Measurements from ENCODE around the gene BRD3. TPM values are rescaled to one million over a fixed set of nuclear protein-coding genes. Genes with fewer than 3 reads are reported as not detected.

The BRD3 gene
- total RNA-seq, 1 experiment from 2014 or later = 63.1 TPM

GRCh38 chr9:134050726-134051125 lies 17.1 kb downstream of the BRD3 start:
- no peaks in the 10 kb centered on the region for H3K27me3 Mint-ChIP-seq (ENCODE audit: low read depth)
- H3K4me2 ChIP-seq (ENCODE audit: insufficient read depth, insufficient read length, low read length) = no peak overlapping the region
- no peak overlapping the region for H2BK12ac ChIP-seq (ENCODE audit: insufficient read length, low read depth, low read length)
- no peak overlapping the region for H4K91ac ChIP-seq (ENCODE audit: insufficient read length, low read depth, low read length)
- H3K79me1 ChIP-seq (ENCODE audit: insufficient read depth, low read depth, low read length, poor library complexity, severe bottlenecking) = no peaks in the 10 kb centered on the region
- H3K27ac Mint-ChIP-seq = no peak overlapping the region
- H3K4me3 Mint-ChIP-seq = no peak overlapping the region
- no peaks in the 10 kb centered on the region for H3K9me3 Mint-ChIP-seq
- H3K14ac ChIP-seq (ENCODE audit: insufficient read depth, low read length) = no peak overlapping the region
- no peak overlapping the region for H4K5ac ChIP-seq (ENCODE audit: insufficient read length, low read depth, low read length)
- H3K4ac ChIP-seq (ENCODE audit: low read depth, low read length) = no peak overlapping the region
- no peak overlapping the region for H3K9ac ChIP-seq (ENCODE audit: extremely low read depth, insufficient read length, low read length)
- no peak overlapping the region for H3K18ac ChIP-seq (ENCODE audit: insufficient read length, low read depth, low read length)
- H3K27ac ChIP-seq (ENCODE audit: insufficient read length, low read depth, low read length) = no peak overlapping the region
- no peak overlapping the region for H2AFZ ChIP-seq (ENCODE audit: low read length)
- H3T11ph ChIP-seq (ENCODE audit: low read length) = no peak overlapping the region
- no peaks in the 10 kb centered on the region for H3K23me2 ChIP-seq (ENCODE audit: insufficient read length, low read depth, low read length, poor library complexity, severe bottlenecking)
- no peak overlapping the region for H4K8ac ChIP-seq (replicated peaks; ENCODE audit: insufficient read length, low read depth, low read length)
- H3K36me3 Mint-ChIP-seq (ENCODE audit: insufficient read depth in 1 of 3, low read depth in 3 of 3) = peaks cover 18 to 61% (median 60%) of the 10 kb centered on the region in 3 experiments; a peak in 6 of 7 replicates
- no peak for DNase-seq
- peaks cover 4% of the 10 kb centered on the region; the same call in 1 of the 2 replicates for H3K79me2 ChIP-seq (ENCODE audit: insufficient read depth, low read length)
- H3K23ac ChIP-seq (ENCODE audit: insufficient read length, low read depth, low read length) = no peak overlapping the region
- H2BK20ac ChIP-seq (ENCODE audit: low read depth, low read length, poor library complexity, severe bottlenecking) = no peak overlapping the region
- TF ChIP-seq CTCF (conservative IDR thresholded peaks at IDR 0.05) = no peak
- no peak overlapping the region for H3K56ac ChIP-seq (ENCODE audit: insufficient read length, low read depth, low read length)
- no peak overlapping the region for H2BK15ac ChIP-seq (ENCODE audit: low read depth, low read length)
- H3K4me1 Mint-ChIP-seq = 0 out of 4 replicates have a peak, but pooled peaks cover 0 to 1% of the 10 kb centered on the region in 2 experiments
- no peak overlapping the region for H2BK5ac ChIP-seq (ENCODE audit: insufficient read length, low read length)
- H2BK120ac ChIP-seq (ENCODE audit: low read depth, low read length, poor library complexity, severe bottlenecking) = no peak overlapping the region
- H4K20me1 ChIP-seq (ENCODE audit: control insufficient read depth, insufficient read depth, insufficient read length) = no peaks in the 10 kb centered on the region
- H3K27me3 ChIP-seq (ENCODE audit: insufficient read depth, low read length) = no peaks in the 10 kb centered on the region
- no peak overlapping the region for H2AK5ac ChIP-seq (ENCODE audit: insufficient read length, low read length)
- H3K9me3 ChIP-seq (ENCODE audit: control insufficient read depth, low read depth, low read length) = no peaks in the 10 kb centered on the region
- H3K4me1 ChIP-seq (ENCODE audit: insufficient read depth, low read length) = no peaks in the 10 kb centered on the region
- no CpG with 5 or more reads among the region's 14 CpGs for WGBS (ENCODE audit: extremely low coverage, insufficient read length, low lambda C conversion rate)

All from H9 (cell line).